ENCODE results near the gene CHST11. TPM values are rescaled to one million over a fixed set of nuclear protein-coding genes. Genes with fewer than 3 reads are reported as not detected.

Gene CHST11
- polyA plus RNA-seq, 1 donor (not counting 4 experiments of a cell fraction or from before 2014, with no cell fraction given): 11.9 TPM

- TF ChIP-seq EZH2 (IDR thresholded peaks at IDR 0.05; ENCODE audit: low read length) (no peak), CTCF (optimal IDR thresholded peaks at IDR 0.05 in 1 of 3, IDR thresholded peaks at IDR 0.05 in 1 of 3, conservative IDR thresholded peaks at IDR 0.05 in 1 of 3; ENCODE audit: extremely low read depth in 1 of 3, insufficient read depth in 2 of 3, low read length in 3 of 3) (no peak)
- no peak overlapping the region for H3K4me3 ChIP-seq (ENCODE audit: control insufficient read depth in 2 of 3, extremely low read depth in 1 of 3, insufficient read depth in 2 of 3, low read depth in 1 of 3, low read length in 3 of 3)
- FAIRE-seq: peak; percentile 68
- DNase-seq (ENCODE audit: low read depth, low spot score): peak; percentile 95
- H3K9ac ChIP-seq (ENCODE audit: control insufficient read depth, extremely low read depth, insufficient read depth, low read length): peak overlapping the region; percentile 42
- H3K4me1 ChIP-seq (ENCODE audit: control insufficient read depth, extremely low read depth, insufficient read depth, low read length): peaks cover 25% of the 10 kb centered on the region
- peak overlapping the region; percentile 72 for H3K4me2 ChIP-seq (ENCODE audit: control insufficient read depth, extremely low read depth, insufficient read depth, low read depth, low read length)
- peaks cover 5% of the 10 kb centered on the region for H3K79me2 ChIP-seq (ENCODE audit: control insufficient read depth, insufficient read depth, low read length)
- H3K36me3 ChIP-seq (ENCODE audit: control insufficient read depth in 2 of 2, extremely low read depth in 1 of 2, insufficient read depth in 2 of 2, low read length in 2 of 2): no peaks in the 10 kb centered on the region
- H3K9me1 ChIP-seq (ENCODE audit: control insufficient read depth, extremely low read depth, insufficient read depth, low read length): no peaks in the 10 kb centered on the region
- dilution Hi-C loops (cut with MboI; ENCODE audit: extremely low pct_ligation_motif_present, low sequenced_read_pairs): no loop called here
- peak overlapping the region; percentile 85 for H3K27ac ChIP-seq (ENCODE audit: control insufficient read depth, insufficient read depth, low read length)
- no peaks in the 10 kb centered on the region for H4K20me1 ChIP-seq (ENCODE audit: control insufficient read depth, extremely low read depth, insufficient read depth, low read length)
- H3K9me3 ChIP-seq (ENCODE audit: control insufficient read depth, low read depth, low read length): no peaks in the 10 kb centered on the region
- H3K27me3 ChIP-seq (ENCODE audit: control insufficient read depth, extremely low read depth, insufficient read depth, low read length): no peaks in the 10 kb centered on the region
- H2AFZ ChIP-seq (ENCODE audit: control insufficient read depth, low read length): no peak overlapping the region
Measured at GRCh38 chr12:104603545-104603973, 146.8 kb downstream of the CHST11 start.

- Histone ChIP-seq H3K36me3 (ENCODE audit: control insufficient read depth in 2 of 2, extremely low read depth in 1 of 2, insufficient read depth in 2 of 2, low read length in 2 of 2) (no peaks in the 10 kb centered on the region), H3K4me2 (ENCODE audit: control insufficient read depth, extremely low read depth, insufficient read depth, low read depth, low read length) (peak overlapping the region; percentile 72), H3K4me3 (ENCODE audit: control insufficient read depth in 2 of 3, extremely low read depth in 1 of 3, insufficient read depth in 2 of 3, low read depth in 1 of 3, low read length in 3 of 3) (peak overlapping the region in 2 of 3 experiments; percentile 7 to 23), H4K20me1 (ENCODE audit: control insufficient read depth, extremely low read depth, insufficient read depth, low read length) (no peaks in the 10 kb centered on the region), H3K9ac (ENCODE audit: control insufficient read depth, extremely low read depth, insufficient read depth, low read length) (peak overlapping the region; percentile 42), H3K27ac (ENCODE audit: control insufficient read depth, insufficient read depth, low read length) (peak overlapping the region; percentile 85), H3K27me3 (ENCODE audit: control insufficient read depth, extremely low read depth, insufficient read depth, low read length) (no peaks in the 10 kb centered on the region), H2AFZ (ENCODE audit: control insufficient read depth, low read length) (no peak overlapping the region), H3K79me2 (ENCODE audit: control insufficient read depth, insufficient read depth, low read length) (peaks cover 2% of the 10 kb centered on the region), H3K4me1 (ENCODE audit: control insufficient read depth, extremely low read depth, insufficient read depth, low read length) (peaks cover 27% of the 10 kb centered on the region), H3K9me3 (ENCODE audit: control insufficient read depth, low read depth, low read length) (no peaks in the 10 kb centered on the region), H3K9me1 (ENCODE audit: control insufficient read depth, extremely low read depth, insufficient read depth, low read length) (no peaks in the 10 kb centered on the region)
- DNase-seq (ENCODE audit: low read depth, low spot score) (peak; percentile 93), FAIRE-seq (peak; percentile 76)
- no peak for TF ChIP-seq EZH2 (IDR thresholded peaks at IDR 0.05; ENCODE audit: low read length)
- no peak for TF ChIP-seq CTCF (optimal IDR thresholded peaks at IDR 0.05 in 1 of 3, IDR thresholded peaks at IDR 0.05 in 1 of 3, conservative IDR thresholded peaks at IDR 0.05 in 1 of 3; ENCODE audit: extremely low read depth in 1 of 3, insufficient read depth in 2 of 3, low read length in 3 of 3)
- dilution Hi-C loops (cut with MboI; ENCODE audit: extremely low pct_ligation_motif_present, low sequenced_read_pairs): no loop called here
Measured at GRCh38 chr12:104604070-104604994, 147.6 kb downstream of the CHST11 start.
